ENCODE results near the gene PAX7.

PAX7 gene

DNA sequence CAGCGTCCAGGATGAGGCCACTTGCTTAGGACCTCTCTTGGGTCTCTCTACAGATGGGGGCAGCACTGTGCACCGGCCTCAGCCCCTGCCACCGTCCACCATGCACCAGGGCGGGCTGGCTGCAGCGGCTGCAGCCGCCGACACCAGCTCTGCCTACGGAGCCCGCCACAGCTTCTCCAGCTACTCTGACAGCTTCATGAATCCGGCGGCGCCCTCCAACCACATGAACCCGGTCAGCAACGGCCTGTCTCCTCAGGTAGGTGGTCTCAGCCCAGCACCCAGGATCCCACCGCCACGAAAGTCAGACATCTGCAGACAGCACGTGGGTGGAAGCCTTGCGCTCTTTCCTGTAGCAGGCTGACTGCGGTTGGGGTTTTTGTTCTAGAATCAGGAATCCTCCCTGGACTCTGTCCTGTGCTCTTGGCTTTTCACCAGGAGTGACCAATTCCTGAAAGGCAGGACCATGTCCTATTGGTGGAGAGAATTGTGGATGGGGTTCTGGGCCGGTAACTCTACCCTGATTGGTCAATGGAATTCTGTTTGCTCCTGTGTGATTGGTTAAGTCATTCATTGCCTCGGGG lies 72.5 kb downstream of the PAX7 start:
- no peak for DNase-seq (ENCODE audit: low read depth)

DNA sequence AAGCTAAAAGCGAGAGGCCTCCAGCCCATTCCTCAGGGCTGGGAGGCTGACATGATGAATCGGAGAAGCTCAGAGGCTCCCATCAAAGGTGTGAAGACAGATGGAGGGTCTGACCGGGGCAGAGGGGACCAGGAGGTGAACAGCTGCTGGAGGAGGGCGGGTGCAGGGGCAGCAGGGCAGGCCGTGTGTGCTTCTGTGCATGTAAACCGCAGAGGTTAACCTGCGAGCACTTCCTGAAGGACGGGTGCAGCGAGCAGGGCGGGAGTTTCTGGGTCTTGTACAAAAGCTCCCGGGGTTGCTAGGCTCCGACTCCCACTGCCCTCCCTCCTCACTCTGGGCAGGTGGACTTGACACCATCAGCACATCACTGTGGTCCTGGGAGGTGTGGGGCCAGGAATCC lies 75.2 kb downstream of the PAX7 start:
- no peak for DNase-seq (ENCODE audit: low read depth)

DNA sequence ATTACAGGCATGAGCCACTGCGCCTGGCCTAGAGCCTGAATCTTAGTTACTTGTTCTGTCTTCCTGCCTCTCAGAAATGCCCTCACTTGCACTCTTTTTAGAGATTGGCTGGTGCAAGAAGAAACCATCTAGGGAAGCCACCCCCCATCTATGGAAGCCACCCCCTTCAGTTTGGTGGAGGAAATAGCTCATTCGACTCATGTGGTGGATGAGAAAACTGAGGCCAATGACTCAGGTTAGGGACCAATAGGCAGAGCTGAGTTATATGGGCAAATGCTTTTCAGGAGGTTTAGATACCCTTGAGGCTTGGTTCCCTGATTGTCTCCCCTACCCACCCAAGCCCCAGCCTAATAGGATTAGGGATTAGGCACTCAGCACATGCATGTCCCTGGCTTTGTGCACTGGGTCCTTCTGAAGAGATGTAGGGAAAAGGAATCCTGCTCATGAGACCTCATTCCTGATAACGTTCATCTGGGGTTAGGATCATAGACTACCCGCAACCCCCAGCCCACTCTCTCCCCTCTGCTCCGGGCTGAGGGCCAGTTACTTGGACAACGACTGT lies 77.1 kb downstream of the PAX7 start:
- no peak for DNase-seq (ENCODE audit: low read depth)

DNA sequence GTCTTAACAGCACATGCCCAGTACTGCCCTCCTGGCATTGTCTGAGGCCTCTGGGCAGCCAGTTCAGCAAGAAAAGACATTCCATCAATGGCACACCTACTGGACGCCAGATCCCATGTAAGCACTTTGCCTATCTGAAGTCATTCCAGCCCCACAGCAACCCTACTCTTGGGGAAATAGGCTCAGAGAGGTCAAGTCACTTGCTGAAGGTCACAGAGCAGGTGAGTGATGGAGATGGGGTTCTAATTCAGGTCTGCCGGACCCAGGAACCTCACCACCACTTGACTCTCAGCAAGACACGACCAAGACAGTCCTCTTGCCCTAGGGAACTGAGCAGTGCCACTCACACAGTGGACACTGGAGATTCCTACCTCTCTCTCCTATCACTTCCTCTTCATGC lies 79.4 kb downstream of the PAX7 start:
- DNase-seq (ENCODE audit: low read depth), result no peak

DNA sequence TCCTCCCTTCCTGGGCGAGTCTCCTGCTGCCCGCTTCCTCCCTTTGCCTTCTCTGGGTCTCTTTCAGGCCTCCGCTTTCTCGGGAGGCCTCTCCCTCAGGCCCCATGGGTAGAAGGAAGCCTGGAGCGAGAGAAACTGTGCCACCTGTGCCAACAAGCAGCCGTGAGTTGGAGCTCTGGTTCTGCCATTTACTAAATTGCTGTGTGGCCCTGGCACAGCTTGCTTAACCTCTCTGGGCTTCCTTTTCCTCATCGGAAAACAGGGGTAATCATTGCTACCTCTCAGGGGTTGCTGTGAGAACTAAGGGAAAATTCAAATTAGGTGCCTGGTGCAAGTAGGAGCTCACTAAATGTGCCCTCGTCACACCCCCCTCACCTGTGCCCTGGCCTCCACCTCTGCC lies 80.4 kb downstream of the PAX7 start:
- DNase-seq (ENCODE audit: low read depth), result no peak

DNA sequence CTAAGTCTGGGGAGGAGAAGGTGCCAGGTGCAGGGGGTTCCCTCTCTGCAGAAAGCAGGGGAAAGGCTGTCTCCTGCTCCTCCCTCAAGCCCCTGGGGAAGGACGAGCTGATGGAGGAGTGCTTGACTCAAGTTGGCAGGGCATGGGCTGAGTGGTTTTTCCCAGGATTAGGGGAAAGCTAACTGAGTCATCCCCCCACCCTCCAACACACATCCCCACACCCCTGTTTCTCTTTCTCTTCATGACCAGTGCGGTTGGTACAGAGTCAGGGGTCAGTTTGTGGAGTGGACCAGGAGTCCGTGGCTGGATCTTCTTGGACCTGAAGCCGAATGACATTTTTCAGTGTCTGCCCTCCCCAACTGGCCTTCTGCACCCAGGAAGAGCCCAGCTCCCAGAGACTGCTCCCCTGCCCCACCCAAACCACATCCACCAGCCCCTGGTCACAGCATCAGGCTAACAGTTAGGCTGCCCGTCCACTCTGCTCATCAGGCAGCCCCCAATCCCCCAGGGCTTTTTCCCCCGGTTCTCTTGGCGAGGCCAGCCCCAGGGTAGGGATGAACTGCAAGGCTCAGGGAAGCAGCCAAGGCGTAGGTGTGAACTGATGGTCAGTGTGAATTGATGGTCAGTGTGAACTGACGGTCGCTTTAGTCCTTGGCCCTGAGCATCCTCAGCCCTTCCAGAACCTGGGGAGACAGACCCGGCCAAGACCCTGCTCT lies 81.0 kb downstream of the PAX7 start:
- DNase-seq (ENCODE audit: low read depth), result no peak

DNA sequence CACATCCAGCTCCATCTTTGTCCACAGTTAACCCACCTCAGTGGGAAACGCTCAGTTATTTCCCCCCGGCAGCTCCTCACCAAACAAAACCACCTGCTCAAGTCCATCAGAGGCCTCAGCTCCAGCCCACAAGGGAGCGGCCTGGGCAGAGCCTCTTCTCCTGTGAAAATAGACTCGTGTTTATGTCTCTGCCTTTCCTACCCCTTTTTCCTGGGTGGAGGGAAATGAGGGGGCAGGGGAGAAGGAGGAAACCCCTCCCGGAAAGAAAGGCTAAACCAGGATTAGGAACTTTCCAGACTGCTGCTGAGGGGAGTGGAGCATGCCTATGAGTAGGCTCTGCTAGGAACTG lies 81.6 kb downstream of the PAX7 start:
- no peak for DNase-seq (ENCODE audit: low read depth)

DNA sequence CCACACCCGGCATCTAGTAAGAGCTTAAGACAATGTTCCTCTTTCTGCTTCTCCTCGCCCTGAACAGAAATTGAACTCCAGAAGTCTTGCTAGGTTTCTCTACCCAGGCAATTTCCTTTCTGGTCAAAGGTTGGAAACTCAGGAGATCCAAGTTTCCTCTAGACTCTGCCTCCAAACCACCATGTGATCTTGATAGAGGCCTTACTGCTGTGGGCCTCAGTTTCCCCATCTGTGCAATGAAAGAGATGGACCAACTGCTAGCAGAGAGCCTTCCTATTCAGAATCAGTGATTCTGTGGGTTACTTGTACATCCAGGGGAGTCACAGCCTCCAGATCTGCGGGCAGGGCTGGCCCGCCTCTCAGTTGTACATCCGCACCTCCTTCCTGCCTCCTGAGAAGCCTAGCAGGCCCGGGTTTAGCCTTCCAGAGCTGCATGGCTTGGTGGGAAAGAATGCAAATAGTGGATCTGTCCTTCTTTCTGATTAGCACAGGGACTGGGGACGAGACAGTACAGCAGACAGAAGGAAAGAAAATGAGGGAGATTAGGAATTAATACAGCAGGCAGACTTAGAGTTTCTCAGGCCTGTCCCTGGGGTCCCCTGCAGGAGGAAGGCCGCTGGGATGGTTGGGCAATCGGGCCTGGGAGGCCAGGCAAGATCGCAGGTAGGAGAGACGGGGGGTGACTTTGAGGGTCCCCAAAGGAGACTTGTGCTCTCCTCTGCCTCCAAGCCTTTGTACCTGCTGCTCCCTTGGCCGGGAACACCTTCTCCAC lies 83.9 kb downstream of the PAX7 start:
- no peak for DNase-seq (ENCODE audit: low read depth)

DNA sequence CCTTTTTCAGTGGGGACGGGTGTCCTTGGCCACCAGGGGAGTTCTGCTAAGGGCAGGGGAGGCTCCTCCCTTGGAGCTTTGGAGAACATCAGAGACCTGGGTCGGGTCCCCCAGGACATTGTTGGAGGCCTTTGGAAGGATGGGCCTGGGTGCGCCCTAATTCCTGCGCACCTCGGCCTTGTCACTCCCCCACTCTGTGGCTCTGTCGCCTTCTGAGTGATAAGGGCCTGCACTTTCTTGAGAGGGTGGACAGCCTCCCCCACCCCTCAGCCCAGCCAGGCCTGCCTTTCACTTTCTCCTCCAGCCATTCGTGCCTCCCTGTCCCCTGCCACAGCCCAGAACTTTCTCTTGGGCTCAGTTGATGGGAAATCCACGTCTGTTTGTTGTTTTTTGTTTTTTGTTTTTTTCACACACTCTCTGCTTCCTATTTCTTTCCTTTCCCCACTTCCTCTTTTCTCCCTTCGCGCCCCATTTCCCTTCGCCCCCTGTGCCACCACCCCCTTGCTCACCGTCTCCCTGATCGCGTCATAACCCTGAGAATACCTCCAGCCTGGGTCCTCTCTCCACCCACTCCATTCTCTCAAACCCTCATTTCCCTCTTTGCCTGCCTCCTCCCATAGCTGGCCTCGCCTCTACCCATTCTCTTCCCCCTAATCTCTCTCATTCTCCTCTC lies 85.6 kb downstream of the PAX7 start:
- DNase-seq (ENCODE audit: low read depth), result no peak

DNA sequence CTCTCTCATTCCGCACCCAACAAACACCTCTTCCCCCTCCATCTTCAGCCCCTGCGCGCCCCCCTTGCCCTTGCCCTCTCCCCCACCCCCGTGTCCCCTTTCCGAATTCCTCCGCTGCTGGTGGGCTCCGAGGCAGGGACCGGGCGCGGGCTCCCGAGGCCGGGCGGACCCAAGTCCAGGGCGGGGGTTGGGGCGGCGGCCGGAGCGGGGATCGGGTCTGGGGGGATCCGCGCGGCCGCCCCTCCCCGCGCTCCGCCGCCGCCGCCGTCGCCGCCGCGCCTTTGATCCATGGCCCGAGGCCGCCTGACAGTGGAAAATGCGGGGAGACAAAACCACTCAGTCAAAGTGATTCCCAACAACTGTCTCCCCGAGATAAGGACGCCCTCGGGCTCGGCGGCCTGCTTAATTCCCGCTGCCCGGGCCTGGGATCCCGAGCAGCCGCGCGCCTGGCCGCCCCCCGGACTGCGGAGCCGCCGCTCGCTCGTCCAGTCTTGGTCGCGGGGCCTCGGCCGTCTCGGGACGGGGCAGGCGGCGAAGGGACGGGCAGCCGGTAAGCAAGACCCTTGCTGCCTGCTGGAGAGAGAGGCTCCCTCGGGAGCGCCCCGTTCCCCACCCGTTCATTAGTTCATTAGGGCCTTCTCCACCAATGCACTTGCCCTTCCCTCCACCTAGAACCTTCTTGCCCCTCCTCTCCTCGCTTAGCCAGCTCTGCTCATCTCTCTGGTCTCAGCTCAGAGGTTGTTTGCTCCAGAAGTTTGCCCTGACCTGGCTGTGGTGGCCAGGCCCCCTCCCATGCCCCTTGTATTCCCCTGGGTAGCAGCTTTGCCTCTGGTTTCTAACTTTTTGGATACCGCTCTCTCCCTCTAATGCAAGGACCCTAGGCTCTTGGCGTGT lies 86.4 kb downstream of the PAX7 start:
- no peak for DNase-seq (ENCODE audit: low read depth)

DNA sequence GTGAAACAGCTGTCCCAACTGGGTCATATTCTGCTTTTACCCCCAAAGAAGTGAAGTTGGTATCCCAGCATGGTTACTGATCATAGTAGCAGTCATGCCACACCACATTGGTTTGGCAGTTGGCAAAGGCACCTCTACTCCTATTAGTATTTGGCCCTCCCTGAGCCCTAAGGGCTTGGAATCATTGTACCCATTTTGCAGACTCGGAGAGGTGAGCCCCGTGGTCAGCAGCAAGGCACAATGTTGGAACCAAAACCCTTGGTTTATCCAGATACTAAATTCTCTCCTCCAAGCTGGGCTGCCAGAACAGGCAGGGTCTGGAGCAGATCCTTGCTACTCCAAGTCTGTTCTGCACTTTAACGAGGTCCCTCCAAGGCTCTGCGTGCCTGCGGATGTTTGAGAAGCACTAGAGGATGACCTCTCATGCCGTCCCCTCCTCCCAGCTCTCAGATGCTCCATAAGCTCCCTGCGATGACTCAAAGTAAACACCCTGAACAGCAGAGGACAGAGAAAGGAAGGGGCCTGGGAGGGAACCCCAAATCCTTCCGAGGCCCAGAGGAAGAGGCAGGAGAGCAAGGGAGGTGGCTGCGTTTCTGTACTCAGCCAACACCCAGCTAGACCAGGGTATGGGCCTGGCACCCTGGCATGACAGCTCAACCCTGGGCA lies 89.3 kb downstream of the PAX7 start:
- no peak for DNase-seq (ENCODE audit: low read depth)

DNA sequence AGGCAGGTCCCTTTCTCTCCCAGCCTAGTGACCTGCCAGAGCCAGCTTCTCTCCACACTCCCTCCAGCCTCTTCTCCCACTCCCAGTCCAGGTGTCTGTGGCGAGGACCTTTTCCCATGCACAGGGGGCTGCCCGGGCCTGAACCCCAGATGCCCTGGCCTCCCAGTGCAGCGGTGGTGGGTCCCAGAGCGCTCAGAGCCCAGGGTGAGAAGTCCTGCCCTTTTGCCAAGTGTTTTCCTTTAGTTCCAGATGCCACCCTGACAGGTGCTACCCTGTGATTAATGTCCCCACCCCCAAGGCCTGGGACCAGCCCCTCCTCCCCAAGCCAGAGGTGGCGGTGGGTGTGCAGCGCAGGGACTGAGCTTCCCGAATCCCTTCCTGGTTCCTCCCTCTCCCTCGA lies 90.4 kb downstream of the PAX7 start:
- no peak for DNase-seq (ENCODE audit: low read depth)

DNA sequence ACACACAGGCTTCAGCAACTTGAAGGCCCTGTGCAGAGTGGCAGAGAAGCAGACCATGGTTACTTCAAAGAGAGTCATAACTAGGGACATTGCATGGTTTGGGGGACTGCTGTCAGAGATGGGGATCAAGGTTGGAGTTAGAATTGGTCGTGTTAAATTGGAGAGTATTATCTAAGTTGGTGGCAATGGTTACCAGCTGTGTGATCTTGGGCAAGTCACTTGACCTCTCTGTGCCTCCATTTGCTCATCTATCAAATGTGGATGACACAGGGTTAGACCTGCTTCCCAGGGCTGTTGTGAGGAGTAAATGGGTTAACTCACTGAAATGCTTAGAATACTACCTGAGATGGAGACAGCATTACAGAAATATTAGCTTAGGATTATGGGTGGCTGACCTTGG lies 91.1 kb downstream of the PAX7 start:
- no peak for DNase-seq (ENCODE audit: low read depth)

DNA sequence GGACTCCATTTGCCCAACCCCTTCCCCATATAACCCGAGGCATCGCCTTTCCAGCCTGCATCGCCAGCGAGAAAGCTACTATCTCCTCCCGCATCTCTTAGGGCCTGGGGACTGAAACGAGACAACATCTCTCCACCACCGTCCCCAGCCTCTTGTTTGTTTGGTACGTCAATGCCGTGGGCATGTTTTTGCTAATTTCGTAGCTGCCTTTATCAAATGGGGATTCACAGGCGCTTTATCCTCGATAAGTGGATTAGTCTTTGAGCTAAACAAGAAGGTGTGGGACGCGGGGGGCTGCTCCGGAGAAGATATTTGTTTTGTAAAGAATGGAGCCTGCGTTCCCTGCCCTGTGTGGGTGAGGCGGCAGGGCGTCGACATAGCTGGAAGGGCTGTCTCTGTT lies 91.6 kb downstream of the PAX7 start:
- no peak for DNase-seq (ENCODE audit: low read depth)

DNA sequence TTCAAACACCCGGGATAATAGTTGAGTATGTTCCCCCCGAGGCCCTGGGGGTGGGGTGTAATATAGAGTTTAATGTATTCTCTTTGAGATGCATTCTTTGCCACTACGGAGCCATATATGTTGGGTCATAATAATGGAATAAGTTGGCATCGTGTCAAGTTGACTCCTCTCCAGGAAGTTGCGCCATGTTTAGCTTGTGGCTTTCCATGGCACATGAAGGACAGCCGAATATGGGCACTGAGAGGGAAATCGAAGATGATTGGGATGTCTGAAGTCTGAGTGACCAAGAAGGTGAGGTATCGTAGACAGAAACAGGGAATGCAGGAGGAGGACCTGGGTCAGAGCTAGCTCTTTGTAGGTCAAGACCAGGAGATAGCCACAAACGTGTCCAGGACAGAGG lies 92.6 kb downstream of the PAX7 start:
- DNase-seq (ENCODE audit: low read depth), result no peak

DNA sequence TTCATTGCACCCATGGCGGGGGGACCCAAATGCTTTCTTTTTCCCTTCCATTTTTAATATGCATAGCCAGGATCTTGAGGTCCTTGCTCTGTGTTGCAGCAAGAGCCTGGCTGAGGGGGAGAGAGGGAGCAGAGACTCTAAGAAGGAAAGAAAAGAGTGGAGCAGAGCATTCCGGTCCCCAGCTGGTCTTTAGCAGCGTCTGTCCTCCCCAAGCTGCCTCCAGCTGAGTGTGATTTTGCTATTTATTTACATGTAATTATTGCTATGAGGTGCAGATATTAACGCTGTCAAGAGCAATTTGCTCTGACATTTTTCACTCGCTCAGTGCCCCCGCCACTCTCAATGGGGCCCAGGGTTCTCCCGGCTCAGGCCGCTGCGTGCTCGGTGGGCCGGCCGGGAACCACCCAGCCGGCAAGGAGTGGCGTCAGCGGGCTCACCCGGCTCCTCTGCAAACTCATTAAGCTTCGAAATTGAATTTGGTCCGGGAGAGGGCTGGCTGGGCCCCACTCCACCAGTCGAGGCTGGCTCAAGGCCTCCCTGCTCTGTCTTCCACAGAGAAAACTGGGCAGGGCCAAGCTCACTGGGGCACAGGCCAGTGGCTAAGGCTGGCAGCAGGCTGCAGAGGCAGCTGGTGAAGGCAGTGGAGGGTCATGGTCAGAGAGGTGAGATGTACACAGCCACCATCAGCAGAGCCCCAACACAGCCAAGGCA lies 93.2 kb downstream of the PAX7 start:
- DNase-seq (ENCODE audit: low read depth), result no peak

DNA sequence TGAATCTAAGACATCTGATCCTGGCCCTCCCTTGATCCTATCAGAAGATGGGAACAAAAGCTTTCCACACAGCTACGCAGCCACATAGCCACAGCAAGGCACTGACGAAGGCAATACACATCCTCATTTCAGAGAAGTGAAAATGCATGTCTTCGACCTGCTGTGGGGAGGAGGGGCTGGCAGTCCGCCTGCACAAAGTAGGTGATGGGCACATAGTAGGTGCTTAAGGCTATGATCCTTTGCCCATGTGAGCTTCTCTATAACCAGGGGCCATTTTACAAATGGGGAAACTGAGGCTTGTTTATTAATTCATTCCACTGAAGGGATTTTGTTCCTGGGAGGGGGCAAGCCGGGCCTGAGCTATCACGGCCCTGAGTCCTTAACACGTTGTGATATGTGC lies 94.2 kb downstream of the PAX7 start:
- DNase-seq (ENCODE audit: low read depth), result no peak

DNA sequence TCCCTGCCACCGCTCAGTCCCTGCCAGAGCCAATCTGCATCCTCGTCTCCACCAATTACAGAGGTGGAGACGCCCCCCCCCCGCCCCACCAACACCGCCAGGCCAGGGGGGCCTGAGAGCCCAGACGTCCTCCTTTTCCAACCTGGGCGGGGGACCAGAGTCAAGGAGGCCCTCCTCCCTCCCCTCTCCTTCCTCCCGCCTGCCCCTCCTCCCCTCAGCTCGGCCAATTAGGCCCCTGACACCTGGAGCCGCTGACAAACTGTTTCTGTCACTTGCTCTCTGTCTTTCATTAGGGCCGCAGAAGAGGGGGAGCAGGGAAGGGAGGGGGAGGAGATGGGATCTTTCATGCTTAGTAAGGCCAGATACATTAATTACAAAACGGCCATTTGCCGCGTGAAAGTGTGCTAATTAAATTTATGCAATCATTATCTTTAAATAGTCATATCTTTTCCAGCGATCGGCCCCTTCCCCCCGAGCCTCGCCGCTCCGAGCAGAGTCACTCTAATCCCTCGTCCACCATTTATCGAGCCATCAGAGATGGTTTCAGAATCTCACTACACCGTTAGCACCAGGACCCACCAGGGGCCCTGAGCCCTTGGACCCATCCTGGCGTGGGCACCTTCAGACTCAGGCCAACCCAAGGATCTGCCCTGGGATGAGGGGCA lies 94.7 kb downstream of the PAX7 start:
- no peak for DNase-seq (ENCODE audit: low read depth)

DNA sequence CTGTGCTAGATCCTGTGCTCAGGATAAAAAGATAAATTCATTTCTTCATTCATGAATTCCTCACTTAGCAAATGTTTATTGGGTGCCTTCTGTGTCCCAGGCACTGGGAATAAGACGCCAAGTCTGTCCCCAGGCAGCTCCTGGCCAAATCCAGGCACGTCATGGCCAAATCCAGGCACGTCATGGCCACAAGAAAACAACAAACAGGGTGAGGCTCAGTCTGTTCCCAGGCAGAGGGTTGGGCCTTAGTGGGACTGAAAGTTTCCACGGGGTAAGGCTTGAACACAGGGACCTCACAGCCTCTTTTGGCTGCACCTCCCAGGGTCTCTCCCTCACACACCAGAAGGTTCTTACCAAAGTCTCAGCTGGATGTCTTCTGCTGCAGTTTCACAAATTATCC lies 95.7 kb downstream of the PAX7 start:
- DNase-seq (ENCODE audit: low read depth), result no peak

DNA sequence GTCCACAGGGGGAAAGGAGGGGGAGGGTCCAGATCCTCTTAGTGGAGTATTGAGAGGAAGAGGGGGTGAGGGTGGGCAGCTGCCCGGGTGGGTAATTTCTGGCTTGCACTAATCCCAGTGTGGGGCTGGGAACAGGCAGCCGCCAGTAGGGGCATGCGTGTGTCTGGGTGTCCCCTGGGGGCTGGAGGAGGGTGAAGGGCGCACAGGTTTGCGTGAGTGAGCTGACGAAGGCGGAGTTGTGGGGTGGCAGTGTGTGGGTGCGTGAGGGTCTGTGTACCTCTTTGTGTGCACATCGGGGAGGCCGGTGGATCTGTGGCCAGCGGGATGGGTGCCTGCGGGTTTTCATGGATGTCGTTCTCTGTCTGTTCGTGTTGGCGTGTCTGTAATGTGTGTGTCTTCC lies 97.3 kb downstream of the PAX7 start:
- DNase-seq (ENCODE audit: low read depth), result no peak
